Gastrocnemius medialis (tissue), 4 donors: ENCODE data around the gene CFAP57. TPM values are rescaled to one million over a fixed set of nuclear protein-coding genes. Genes with fewer than 3 reads are reported as not detected.

Source experiments
- ATAC-seq, 2 donors: fragments of 150-250 bp; one replicate each; pipeline ENCODE4 v1.9.1; 2016
- DNase-seq, 2 donors: peaks; one replicate each; pipeline ENCODE4 v3.0.0-alpha.2; 2019
- H3K27ac ChIP-seq, 4 donors: fragments of 200-600 bp; sonication (generic); 1 replicate in 1 of 4; 2 replicates in 3 of 4; pipeline ENCODE4 v1.5.1; 2016 to 2018; ENCODE audit warnings: mild to moderate bottlenecking in 2 of 4, moderate library complexity in 1 of 4
- H3K27me3 ChIP-seq, 3 donors: fragments of 200-600 bp; sonication (generic) in 2 of 3; 1 replicate in 1 of 3; 2 replicates in 2 of 3; pipeline versions ENCODE4 v1.5.1 to v1.6.0; 2016 to 2019; ENCODE audit warnings: mild to moderate bottlenecking in 1 of 3, moderate library complexity in 1 of 3
- H3K36me3 ChIP-seq, 2 donors: fragments of 200-600 bp; sonication (generic) in 1 of 2; one replicate each; pipeline ENCODE4 v1.5.1; 2017 to 2018
- H3K4me1 ChIP-seq, 2 donors: fragments of 200-600 bp; sonication (generic) in 1 of 2; one replicate each; pipeline ENCODE4 v1.5.1; 2016 to 2017; ENCODE audit warnings: mild to moderate bottlenecking in 2 of 2
- H3K4me3 ChIP-seq, 4 donors: fragments of 200-600 bp; sonication (generic) in 3 of 4; 1 replicate in 1 of 4; 2 replicates in 3 of 4; pipeline ENCODE4 v1.5.1; 2016 to 2019; ENCODE audit warnings: mild to moderate bottlenecking in 2 of 4
- H3K9me3 ChIP-seq, 3 donors: fragments of 200-600 bp; sonication (generic) in 2 of 3; 1 replicate in 1 of 3; 2 replicates in 2 of 3; pipeline ENCODE4 v1.5.1; 2016 to 2019
- POLR2A ChIP-seq, 2 donors: fragments of 450-650 bp; IDR thresholded peaks; one replicate each; pipeline ENCODE4 v1.6.1; 2017; ENCODE audit warnings: antibody characterized with exemption in 2 of 2, mild to moderate bottlenecking in 2 of 2, moderate library complexity in 2 of 2
- in situ Hi-C, 4 donors: fragments of 200-750 bp; cut with MboI; loops; one replicate each; pipeline versions ENCODE4 v1.15.0 to v1.8.0; 2017; ENCODE audit warnings: low sequenced_read_pairs in 4 of 4
- intact Hi-C: fragments of 100-400 bp; cut with DNase I; formaldehyde crosslinking; loops from one replicate; pipeline ENCODE4 v1.15.1; 2023; ENCODE audit warnings: low total_unique reads
- total RNA-seq, 4 donors: library from RNA; depleted of rRNA; stranded (reverse); fragments of >200 nt; gene quantifications; one replicate each; pipeline versions ENCODE4 v1.1.0 to v1.2.3, GENCODE V29; 2016
- TF ChIP-seq, protein P1 (sequence below), 5 experiments: fragments of 450-650 bp in 3 of 5; fragments of 200-600 bp in 2 of 5; sonication (generic) in 2 of 5; IDR thresholded peaks in 4 of 5; conservative IDR thresholded peaks in 1 of 5; 1 replicate in 4 of 5; 2 replicates in 1 of 5; pipeline ENCODE4 v1.5.1; 2016 to 2019; ENCODE audit warnings: antibody characterized with exemption in 5 of 5, mild to moderate bottlenecking in 3 of 5, moderate library complexity in 3 of 5

Gene CFAP57
- total RNA-seq, 4 donors from 2014 or later = 0.10 to 0.13 TPM; not detected in 2

DNA sequence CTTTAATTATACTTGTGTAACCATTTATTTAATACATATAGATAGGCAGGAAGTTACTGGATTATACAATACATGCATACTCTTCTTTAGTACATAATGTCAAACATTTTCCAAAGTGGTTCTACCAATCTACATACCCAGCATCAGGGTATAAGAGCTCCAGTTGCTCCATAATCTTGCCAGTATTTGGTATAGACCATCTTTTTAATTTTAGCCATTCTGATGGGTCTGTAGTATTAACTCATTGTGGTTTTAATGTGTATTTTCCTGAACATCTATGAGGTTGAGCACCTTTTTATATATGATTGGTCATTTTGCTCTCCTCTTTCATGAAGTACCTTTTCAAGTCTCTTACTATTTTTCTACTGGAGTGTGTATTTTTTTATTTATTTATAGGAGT, 32.1 kb upstream of the CFAP57 start:
- in situ Hi-C loops (no loop called here), intact Hi-C loops (no loop called here)
- no peak overlapping the region for H3K27ac ChIP-seq
- TF ChIP-seq, protein P1, sequence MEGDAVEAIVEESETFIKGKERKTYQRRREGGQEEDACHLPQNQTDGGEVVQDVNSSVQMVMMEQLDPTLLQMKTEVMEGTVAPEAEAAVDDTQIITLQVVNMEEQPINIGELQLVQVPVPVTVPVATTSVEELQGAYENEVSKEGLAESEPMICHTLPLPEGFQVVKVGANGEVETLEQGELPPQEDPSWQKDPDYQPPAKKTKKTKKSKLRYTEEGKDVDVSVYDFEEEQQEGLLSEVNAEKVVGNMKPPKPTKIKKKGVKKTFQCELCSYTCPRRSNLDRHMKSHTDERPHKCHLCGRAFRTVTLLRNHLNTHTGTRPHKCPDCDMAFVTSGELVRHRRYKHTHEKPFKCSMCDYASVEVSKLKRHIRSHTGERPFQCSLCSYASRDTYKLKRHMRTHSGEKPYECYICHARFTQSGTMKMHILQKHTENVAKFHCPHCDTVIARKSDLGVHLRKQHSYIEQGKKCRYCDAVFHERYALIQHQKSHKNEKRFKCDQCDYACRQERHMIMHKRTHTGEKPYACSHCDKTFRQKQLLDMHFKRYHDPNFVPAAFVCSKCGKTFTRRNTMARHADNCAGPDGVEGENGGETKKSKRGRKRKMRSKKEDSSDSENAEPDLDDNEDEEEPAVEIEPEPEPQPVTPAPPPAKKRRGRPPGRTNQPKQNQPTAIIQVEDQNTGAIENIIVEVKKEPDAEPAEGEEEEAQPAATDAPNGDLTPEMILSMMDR (IDR thresholded peaks at IDR 0.05 in 4 of 5, conservative IDR thresholded peaks at IDR 0.05 in 1 of 5) = no peak
- no peak for TF ChIP-seq POLR2A (IDR thresholded peaks at IDR 0.05)
- no peak for DNase-seq
- no peaks in the 10 kb centered on the region for H3K9me3 ChIP-seq
- no peaks in the 10 kb centered on the region for H3K4me1 ChIP-seq
- H3K27me3 ChIP-seq = peaks cover under 1 to 16% (median 6%) of the 10 kb centered on the region in 3 donors
- no peaks in the 10 kb centered on the region for H3K36me3 ChIP-seq
- H3K4me3 ChIP-seq = no peak overlapping the region
- ATAC-seq = no peak

- in situ Hi-C loops = no loop called here
- H3K9me3 ChIP-seq = no peaks in the 10 kb centered on the region
- H3K4me1 ChIP-seq = no peaks in the 10 kb centered on the region
- no peak overlapping the region for H3K27ac ChIP-seq
- TF ChIP-seq, protein P1 (IDR thresholded peaks at IDR 0.05 in 4 of 5, conservative IDR thresholded peaks at IDR 0.05 in 1 of 5) = no peak
- no peak for TF ChIP-seq POLR2A (IDR thresholded peaks at IDR 0.05)
- peaks cover 5 to 14% (median 12%) of the 10 kb centered on the region in 3 donors for H3K27me3 ChIP-seq
- DNase-seq = no peak
- no peak for ATAC-seq
- H3K36me3 ChIP-seq = no peaks in the 10 kb centered on the region
- intact Hi-C loops = no loop called here
- H3K4me3 ChIP-seq = no peak overlapping the region
Observed at GRCh38 chr1:43140583-43140982, 31.5 kb upstream of the CFAP57 start.

- intact Hi-C loops = no loop called here
- Histone ChIP-seq H3K36me3 (no peaks in the 10 kb centered on the region), H3K27ac (no peak overlapping the region), H3K4me1 (peaks cover 3 to 7% of the 10 kb centered on the region in 2 donors), H3K4me3 (no peak overlapping the region), H3K9me3 (no peaks in the 10 kb centered on the region), H3K27me3 (peaks cover 29 to 31% (median 30%) of the 10 kb centered on the region in 3 donors)
- in situ Hi-C loops = no loop called here
- no peak for DNase-seq
- no peak for TF ChIP-seq POLR2A (IDR thresholded peaks at IDR 0.05)
- TF ChIP-seq, protein P1 (IDR thresholded peaks at IDR 0.05 in 4 of 5, conservative IDR thresholded peaks at IDR 0.05 in 1 of 5) = no peak
- ATAC-seq = no peak
Observed at GRCh38 chr1:43143441-43143888, 28.7 kb upstream of the CFAP57 start.

DNA sequence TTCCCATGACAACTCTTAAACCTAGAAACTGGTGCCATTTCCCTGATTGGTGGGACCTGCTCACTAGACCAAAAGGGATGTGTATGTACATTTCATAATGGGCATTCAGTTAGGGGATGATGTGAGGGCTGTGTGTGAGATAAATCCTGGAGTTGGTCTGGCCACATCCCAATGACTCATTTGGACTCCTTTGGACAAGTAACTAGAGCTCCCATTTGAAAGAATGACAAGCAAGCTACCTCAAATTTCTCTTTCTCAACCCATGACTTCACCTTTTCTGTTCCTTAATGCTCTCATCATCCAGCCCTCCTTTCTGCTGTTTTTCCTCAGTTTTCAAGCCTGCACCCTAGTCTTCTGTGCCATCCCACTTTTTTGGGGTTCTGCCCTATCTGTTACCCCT, 27.9 kb upstream of the CFAP57 start:
- intact Hi-C loops = no loop called here

More for the DNA sequence above, 27.9 kb upstream of the CFAP57 start:
- H3K4me1 ChIP-seq = peaks cover 3 to 7% of the 10 kb centered on the region in 2 donors
- in situ Hi-C loops = no loop called here
- no peak overlapping the region for H3K4me3 ChIP-seq
- DNase-seq (no peak), ATAC-seq (no peak)
- no peaks in the 10 kb centered on the region for H3K36me3 ChIP-seq
- TF ChIP-seq POLR2A (IDR thresholded peaks at IDR 0.05) = no peak
- TF ChIP-seq, protein P1 (IDR thresholded peaks at IDR 0.05 in 4 of 5, conservative IDR thresholded peaks at IDR 0.05 in 1 of 5) = no peak
- peaks cover 31 to 36% (median 36%) of the 10 kb centered on the region in 3 donors for H3K27me3 ChIP-seq
- H3K9me3 ChIP-seq = no peaks in the 10 kb centered on the region
- H3K27ac ChIP-seq = no peak overlapping the region
